T-helper 9 cell (primary cell): Measurements from ENCODE around the gene TMC5.
"Not testable (repeated sequence)": the region's sequence is repeated elsewhere in the genome, so short reads cannot be mapped to it uniquely, and the experiment has no call there.

ENCODE experiments used
- DNase-seq: peaks from one replicate; pipeline ENCODE4 v3.0.0-alpha.2; 2020
- total RNA-seq, 2 donors: gene quantifications; one replicate each; lab custom pipeline; 2026; lab: John Stamatoyannopoulos, UW

TMC5 gene, protein sequence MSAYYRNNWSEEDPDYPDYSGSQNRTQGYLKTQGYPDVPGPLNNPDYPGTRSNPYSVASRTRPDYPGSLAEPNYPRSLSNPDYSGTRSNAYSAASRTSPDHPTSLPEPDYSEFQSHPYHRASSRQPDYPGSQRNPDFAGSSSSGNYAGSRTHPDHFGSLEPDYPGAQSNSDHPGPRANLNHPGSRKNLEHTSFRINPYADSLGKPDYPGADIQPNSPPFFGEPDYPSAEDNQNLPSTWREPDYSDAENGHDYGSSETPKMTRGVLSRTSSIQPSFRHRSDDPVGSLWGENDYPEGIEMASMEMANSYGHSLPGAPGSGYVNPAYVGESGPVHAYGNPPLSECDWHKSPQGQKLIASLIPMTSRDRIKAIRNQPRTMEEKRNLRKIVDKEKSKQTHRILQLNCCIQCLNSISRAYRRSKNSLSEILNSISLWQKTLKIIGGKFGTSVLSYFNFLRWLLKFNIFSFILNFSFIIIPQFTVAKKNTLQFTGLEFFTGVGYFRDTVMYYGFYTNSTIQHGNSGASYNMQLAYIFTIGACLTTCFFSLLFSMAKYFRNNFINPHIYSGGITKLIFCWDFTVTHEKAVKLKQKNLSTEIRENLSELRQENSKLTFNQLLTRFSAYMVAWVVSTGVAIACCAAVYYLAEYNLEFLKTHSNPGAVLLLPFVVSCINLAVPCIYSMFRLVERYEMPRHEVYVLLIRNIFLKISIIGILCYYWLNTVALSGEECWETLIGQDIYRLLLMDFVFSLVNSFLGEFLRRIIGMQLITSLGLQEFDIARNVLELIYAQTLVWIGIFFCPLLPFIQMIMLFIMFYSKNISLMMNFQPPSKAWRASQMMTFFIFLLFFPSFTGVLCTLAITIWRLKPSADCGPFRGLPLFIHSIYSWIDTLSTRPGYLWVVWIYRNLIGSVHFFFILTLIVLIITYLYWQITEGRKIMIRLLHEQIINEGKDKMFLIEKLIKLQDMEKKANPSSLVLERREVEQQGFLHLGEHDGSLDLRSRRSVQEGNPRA
- 0 to 0.21 reads per million in 2 donors for total RNA-seq

DNA sequence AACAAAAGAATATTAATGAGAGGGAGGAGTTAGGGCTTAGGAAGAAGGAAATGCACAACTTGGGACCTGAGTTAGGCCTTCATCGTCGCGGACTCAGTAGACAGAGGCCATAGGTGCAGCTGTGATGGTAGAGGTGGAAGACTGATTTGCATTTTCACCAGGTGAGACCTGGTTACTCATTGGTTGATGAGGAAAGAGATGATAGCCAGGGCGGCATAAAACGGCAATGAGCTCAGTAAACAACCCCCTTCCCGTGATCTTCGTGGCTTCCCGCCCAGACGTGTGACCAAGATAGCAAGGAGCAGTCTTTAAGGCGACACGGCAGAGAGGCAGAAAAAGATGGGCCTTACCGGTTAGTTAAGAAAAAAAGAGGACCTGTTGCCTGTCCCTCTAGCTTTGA, at the start of gene TMC5:
TSS of gene TMC5 (plus strand) at position 244 of the 400 bp plus-strand sequence. CDS start 22,156 bp downstream, outside the sequence.
- no peak for DNase-seq

DNA sequence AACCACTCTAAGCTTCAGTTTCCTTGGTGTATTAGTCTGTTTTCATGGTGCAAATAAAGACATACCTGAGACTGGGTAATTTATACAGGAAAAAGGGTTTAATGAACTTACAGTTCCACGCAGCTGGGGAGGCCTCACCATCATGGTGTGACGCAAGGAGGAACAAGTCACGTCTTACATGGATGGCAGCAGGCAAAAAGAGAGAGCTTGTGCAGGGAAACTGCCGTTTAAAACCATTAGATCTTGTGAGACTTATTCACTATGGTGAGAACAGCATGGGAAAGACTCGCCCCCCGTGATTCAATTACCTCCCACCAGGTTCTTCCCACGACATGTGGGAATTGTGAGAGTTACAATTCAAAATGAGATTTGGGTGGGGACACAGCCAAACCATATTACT, 45.1 kb upstream of the TMC5 start:
- not testable (repeated sequence) for DNase-seq

DNA sequence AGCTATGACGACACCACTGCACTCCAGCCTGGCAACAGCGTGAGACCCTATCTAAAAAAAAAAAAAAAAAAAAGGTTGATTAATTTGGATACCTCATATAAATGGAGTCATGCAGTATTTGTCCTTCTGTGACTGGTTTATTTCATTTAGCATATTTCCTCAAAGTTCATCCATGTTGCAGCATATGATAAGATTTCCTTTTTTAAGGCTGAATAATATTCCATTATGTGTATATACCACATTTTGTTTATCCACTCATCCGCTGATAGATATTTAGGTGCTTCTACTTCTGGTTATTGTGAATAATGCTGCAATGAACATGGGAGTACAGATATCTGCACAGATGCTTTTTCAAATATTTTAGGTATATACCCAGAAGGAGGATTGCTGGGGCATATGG, 43.3 kb upstream of the TMC5 start:
- no peak for DNase-seq

DNA sequence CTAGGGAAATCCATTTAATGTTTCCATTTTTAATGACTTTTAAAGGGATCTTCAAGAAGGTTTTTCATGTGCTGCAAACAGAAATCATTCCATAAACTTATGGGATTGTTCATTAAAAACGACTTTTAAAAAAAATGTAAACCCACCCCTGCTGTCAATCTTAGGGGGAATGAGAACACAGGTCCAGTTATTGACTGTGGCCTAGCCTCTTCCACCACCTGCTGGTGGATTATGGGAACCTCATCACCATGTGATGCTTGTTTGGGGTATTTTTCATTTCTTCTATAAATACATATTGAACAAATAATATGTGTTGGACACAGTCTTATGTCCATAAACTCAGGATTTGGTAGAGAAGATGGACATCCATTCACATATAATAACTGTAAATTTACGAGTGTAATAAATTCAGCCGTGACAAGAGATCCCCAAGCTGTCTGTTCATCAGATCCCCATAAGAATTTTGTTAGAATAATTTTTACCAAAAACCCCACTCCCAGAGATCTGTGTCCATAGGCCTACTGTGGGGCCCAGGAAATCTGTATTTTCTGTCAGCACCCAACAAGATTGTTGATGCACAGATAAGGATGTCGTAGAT, 42.0 kb upstream of the TMC5 start:
- no peak for DNase-seq

DNA sequence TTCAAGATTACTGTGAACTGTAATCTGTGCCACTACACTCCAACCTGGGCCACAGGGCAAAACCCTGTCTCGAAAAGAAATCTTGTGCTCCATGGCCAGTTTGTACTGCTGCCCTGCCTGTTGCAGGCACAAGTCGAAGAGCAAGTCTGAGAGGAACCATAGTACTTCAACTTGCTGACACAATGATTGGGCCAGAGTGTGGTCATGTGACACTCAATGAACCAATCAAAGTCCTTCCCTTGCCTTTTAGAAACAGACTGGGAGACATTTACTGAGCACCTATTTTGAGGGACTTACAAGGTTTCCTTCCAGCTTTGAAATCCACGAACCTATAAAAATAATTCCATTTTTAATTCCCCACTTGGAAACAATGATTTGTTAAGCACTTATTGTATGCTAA, 39.8 kb upstream of the TMC5 start:
- DNase-seq, result no peak

DNA sequence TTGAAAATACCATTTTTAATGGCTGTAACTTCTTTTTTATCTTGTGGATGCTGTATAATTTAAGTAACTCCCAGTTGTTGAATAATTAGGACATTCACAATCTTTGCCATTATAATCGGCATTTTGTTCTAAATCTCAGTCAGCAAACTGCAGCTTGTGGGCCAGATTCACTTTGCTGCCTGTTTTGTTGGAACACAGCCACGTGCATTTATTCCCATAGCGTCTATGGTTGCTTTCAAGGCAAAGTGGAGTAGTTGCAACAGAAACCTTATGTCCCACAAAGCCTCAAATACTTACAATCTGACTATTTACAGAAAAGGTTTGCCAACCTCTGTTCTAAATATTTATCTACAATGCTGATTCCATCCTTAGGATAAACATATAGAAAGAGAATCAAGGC, 39.2 kb upstream of the TMC5 start:
- no peak for DNase-seq

DNA sequence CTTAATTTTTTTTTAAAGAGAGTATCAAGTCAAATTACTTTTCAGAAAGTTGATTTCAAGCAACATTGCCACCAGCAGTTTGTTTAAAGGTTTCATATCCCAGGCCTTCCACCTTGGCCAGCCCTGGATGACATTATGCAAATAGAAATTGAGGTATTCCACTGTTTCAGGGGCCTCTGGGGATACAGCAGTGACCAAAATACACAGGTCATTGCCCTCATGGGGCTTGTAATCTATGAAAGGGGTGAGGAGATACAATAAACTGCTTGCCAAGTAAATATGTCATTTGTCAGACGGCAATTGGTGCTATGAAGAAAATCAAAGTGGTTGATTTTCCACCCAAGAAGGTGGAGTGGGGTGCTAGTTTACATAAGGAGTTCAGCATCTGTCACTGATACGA, 37.8 kb upstream of the TMC5 start:
- no peak for DNase-seq

DNA sequence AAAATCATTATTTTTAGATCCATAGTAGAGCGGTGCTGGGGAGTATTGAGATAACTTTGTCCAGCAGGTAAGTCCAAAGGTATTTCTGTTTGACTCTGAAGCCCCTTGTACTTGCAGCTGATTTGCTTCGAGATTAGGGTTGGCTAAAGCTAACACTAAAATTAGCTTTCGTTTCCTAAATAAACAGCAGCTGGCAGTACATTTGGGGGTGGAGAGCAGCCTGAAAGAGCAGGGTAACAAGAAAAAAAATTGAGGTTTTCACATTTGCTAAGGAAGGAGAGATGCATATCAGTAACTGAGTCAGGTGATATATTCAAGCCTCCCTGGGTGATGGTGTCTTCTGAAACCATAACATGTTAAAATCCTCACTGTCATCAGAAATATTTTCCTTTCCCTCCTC, 37.4 kb upstream of the TMC5 start:
- no peak for DNase-seq

DNA sequence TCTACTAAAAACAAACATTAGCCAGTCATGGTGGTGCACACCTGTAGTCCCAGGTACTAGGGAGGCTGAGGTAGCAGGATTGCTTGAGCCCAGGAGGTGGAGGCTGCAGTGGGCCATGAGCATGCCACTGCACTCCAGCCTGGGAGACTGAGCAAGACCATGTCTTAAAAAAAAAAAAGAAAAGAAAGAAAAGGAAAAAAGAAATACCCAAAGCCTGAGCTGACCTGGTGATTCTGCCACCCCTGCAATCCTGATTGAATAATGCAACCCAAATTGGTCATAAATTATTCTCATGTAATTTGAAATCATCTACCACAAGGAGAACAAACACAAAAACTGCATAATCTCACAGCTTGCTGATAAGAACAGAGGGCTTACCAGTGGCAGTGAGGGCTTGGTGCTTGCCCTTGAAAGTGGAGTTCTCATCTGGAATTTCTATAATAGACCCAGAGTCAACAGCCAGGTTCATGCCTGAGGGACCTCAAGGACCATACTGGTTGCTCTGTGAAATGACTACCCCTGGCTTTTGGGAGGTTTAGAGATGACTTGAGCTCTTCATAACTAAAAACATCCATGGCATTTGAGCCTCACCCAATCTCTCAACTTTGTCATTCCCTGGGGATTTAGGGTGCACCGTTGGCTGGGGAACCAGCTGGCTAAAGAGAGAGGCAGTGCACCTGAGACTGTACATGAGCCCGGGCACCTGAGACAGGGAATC, 35.4 kb upstream of the TMC5 start:
- DNase-seq, result no peak

DNA sequence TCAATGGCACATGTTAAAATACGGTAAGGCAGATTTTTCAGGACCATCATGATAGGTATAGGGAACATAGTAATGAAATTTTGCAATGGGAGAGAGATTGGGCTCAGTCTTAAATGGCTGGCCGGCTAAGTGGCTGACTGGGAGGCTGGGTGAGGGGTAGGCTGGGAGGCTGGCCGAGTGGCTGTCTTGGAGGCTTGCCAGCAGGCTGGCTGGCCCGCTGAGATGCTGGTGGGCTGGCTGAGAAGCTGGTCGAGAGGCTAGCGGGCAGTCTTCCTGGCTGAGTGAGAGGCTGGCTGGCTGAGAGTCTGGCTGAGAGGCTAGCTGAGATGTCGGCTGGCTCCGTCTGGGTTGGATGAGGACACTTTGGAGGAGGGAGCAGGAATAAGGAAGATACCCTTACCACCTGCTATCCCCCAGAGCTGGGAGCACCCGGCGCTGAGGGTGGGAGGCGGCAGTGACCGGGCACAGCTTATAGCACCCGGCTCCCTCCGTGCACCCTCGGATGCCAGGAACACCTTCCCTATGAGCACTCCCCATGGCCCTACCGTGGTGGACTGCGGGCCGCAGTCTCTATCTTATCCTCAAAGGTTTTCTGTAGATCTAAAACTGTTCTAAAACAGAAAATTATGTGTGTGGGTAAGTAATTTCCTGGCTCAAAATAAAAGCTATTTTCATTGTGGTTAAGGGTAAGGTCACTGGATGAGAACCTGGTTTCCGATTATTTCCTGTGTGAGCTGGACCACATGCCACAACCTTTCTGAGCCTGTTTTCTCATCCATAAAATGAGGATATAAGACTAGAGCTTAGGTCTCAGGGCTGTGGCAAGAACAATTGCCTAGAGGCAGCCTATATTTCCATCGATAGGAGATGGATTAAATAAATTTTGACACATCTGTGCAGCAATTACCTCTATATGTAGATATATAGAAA, 34.5 kb upstream of the TMC5 start:
- DNase-seq, result no peak

DNA sequence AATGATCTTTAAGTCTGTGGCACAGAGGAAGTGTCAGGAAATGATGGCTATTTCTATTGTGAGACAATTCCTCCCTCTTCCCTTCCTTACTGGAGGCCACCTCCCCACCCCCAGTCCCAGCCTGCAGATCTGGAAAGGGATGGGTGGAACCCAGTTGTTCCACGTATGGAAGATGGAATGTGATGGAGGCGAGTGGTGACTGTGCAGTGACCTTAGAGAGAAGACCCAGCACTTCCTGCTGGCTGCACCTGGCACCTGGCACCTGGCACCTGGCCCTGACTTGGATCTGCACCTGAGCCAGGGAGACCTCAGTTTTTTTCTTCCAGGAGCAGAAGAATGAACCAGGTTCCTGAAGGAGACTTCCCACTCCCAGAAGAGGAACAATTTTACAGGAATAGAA, 33.0 kb upstream of the TMC5 start:
- no peak for DNase-seq

DNA sequence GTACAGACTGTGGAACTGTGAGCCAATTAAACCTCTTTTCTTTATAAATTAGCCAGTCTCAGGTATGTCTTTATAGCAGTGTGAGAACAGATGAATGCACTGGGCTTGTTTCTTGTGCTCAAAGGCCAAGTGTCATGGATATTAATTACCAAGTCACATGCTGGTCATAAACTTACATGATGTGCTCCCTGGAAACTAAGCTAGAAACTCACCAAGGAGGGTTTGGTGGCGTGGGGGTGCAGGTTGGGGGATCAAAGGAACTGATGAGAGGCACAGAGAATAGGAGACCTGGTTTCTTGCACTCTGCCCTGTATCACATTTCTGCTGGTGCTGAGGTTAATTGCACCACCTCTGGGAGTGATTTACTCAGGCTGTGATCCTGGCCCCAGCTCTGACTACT, 31.2 kb upstream of the TMC5 start:
- no peak for DNase-seq

DNA sequence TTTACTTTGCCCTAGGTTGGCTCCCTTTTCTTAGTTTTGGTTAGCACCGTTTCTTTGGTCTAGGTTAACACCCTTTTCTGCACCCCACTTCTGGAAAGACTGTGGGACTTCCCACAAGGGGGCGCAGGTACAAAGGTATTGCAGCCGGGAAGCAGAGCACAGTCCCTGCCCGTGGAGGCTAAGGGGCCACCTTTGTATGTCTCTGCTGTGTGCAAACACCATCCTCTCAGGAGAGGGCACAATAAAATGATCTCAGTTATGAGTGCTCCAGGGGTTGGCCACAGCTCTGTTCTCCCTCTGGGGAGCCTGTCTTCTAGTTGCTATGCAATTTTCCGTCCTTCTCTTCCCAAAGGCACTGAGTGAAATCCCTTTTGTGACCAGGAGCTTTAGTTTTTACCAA, 28.4 kb upstream of the TMC5 start:
- DNase-seq, result peak; percentile 22

DNA sequence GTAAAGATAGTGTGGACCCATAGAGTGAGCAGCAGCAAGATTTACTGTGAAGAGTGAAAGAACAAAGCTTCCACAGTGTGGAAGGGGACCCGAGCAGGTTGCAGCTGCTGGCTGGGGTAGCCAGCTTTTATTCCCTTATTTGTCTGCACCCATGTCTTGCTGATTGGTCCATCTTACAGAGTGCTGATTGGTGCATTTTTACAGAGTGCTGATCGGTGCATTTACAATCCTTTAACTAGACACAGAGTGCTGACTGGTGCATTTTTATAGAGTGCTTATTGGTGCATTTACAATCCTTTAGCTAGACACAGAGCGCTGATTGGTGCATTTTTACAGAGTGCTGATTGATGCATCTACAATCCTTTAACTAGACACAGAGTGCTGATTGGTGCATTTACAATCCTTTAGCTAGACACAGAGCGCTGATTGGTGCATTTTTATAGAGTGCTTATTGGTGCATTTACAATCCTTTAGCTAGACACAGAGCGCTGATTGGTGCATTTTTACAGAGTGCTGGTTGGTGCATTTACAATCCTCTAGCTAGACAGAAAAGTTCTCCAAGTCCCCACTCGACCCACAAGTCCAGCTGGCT, 26.4 kb upstream of the TMC5 start:
- DNase-seq, result not testable (repeated sequence)

DNA sequence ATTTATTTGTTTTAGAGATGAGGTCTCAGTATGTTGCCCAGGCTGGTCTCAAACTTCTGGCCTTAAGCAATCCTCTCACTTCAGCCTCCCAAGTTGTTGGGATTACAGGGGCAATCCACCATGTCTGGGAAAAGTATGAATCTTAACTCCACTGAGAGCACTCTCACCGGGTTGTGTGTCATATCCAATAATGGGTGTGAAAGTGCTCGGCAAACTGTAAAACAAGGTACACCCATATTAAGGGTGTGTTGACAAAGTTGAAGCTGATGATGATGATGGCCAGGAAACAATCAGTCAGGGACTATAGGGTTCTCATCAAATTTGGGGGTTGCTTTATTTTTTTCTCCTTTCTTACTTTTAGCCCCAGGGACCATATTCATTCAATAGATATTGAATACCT, 25.3 kb upstream of the TMC5 start:
- DNase-seq, result no peak

DNA sequence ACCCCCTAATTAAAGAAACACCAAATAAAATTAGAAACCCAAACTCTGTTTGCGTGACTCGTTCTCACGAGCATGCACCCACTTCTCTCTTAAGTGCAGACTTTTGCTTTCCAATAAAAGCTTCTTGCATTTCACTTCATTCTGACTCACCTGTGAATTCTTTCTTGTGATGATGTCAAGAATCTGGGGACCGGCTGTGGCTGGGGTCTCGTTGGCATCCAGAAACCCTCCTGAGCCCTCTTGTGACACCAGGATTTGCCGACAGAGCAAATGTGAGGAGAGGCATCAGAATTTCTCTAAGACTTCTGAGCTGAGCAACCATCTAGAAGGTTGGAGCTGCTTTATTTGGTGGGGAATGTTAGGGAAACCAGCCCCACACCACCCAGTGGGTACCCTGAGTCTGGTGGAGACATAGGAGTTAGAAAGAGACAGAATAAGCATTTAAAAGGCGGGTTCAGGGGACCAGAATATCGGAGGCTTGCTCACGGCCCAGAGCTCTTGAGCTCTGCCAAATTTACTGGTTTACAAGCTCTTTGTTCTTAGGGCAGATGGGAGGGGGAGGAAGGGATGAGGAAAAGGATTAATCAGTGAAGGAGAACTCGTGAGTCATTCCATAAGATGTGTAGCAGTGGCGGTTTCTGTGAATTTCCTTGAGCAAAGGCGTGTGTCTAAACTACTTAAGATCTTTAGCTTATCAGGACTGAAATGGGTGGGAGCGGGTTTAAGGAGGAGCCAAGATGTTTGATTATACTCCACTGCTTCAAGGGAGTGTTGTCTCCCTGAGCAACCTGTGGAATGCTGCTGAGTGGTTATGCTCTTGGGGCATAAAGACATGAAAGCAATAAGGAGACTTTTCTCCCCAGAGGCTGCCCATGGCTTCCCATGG, 24.2 kb upstream of the TMC5 start:
- no peak for DNase-seq

DNA sequence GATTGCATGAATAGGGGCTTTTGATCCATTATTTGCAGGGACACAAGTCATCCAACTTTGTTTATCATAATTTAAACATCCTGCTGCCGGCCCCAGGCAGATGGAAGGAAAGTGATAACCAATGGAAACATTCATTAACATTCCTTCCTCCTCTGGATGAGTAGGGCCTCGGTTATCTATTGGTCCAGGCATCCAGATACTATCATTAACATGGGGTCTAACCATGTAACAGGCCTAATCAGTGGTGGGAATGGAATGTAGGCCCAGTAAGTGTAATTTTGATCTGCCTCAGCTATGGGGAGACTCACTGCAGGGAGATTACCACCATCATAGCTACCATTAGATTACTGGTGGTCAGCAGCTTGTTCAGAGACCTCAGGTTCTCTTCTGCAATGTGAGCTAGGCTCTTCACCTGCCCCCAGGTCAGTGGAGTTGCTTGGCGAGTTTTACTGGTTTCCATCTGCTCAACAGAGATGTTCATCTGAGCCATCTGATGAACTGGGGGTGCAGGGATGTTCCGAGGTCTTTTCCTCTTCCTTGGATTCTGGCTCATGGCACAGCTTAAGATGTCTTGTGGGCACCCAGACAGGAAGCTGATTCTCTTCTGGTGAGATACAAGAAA, 21.9 kb upstream of the TMC5 start:
- DNase-seq, result not testable (repeated sequence)

DNA sequence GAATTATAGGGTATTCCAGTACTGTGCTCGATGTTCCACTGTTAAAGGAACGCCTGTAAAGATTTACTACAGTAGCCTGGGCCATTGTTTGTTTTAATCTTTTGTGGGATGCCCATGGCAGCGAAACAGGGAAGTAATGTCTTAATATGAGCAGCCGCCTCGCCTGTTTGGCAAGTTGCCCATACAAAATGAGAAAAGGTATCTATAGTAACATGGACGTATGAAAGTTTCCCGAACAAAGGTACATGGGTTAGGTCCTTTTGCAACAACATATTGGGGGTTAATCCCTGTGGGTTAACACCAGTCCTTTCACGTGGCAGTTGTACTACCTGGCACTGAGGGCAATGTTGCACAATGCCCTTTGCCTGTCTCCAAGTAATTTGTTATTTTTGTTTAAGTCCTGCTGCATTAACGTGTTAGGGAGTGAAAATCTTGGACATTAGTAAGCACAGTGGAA, 21.1 kb upstream of the TMC5 start:
- DNase-seq, result no peak

DNA sequence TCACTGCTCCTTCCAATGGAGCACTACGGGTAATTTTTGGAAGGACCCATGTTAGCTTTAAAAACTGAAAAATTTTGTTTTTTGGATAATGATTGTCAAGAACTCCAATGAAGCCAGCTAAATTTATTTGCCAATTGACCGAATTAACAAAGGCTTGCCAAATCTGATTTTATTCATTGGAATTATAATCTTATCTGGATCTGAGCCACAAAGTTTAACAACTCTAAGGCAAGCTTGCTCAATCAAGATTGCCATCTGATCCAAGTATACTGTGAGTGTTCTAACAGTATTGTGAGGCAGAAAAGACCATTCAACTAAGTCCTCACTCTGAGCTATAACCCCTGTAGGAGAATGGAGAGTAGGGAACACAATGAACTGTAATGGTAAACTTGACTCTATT, 20.3 kb upstream of the TMC5 start:
- not testable (repeated sequence) for DNase-seq
